ENCODE measurements around the gene NMRK2. TPM values are rescaled to one million over a fixed set of nuclear protein-coding genes. Genes with fewer than 3 reads are reported as not detected.

Gene NMRK2
- total RNA-seq, 1 donor from 2014 or later, result 0.77 TPM

GRCh38 chr19:3899531-3900294 lies 33.2 kb upstream of the NMRK2 start:
- no peak for DNase-seq (ENCODE audit: low spot score)
- Histone ChIP-seq H3K4me1 (no peaks in the 10 kb centered on the region), H3K9me3 (ENCODE audit: low read depth) (peaks cover 4% of the 10 kb centered on the region), H3K27ac (no peak overlapping the region), H3K79me2 (ENCODE audit: low read depth) (no peaks in the 10 kb centered on the region), H2AFZ (replicated peaks) (no peak overlapping the region), H3K4me3 (no peak overlapping the region), H3K36me3 (peaks cover 4% of the 10 kb centered on the region), H3K27me3 (no peaks in the 10 kb centered on the region), H4K20me1 (ENCODE audit: low read depth) (no peaks in the 10 kb centered on the region), H3K9ac (no peak overlapping the region), H3K4me2 (no peak overlapping the region), H3F3A (ENCODE audit: low read depth) (no peaks in the 10 kb centered on the region)
- Mint-ChIP-seq H3K27ac (no peak overlapping the region), H3K36me3 (peaks cover 3% of the 10 kb centered on the region), H3K4me1 (no peaks in the 10 kb centered on the region), H3K27me3 (ENCODE audit: insufficient read depth, low read depth) (peaks cover 3% of the 10 kb centered on the region), H3K9me3 (peaks cover 6% of the 10 kb centered on the region), H3K4me3 (no peak overlapping the region)
- no peak for TF ChIP-seq EZH2phosphoT487 (IDR thresholded peaks at IDR 0.05)
- no peak for TF ChIP-seq EZH2 (IDR thresholded peaks at IDR 0.05)
- TF ChIP-seq, protein P1, sequence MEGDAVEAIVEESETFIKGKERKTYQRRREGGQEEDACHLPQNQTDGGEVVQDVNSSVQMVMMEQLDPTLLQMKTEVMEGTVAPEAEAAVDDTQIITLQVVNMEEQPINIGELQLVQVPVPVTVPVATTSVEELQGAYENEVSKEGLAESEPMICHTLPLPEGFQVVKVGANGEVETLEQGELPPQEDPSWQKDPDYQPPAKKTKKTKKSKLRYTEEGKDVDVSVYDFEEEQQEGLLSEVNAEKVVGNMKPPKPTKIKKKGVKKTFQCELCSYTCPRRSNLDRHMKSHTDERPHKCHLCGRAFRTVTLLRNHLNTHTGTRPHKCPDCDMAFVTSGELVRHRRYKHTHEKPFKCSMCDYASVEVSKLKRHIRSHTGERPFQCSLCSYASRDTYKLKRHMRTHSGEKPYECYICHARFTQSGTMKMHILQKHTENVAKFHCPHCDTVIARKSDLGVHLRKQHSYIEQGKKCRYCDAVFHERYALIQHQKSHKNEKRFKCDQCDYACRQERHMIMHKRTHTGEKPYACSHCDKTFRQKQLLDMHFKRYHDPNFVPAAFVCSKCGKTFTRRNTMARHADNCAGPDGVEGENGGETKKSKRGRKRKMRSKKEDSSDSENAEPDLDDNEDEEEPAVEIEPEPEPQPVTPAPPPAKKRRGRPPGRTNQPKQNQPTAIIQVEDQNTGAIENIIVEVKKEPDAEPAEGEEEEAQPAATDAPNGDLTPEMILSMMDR (IDR thresholded peaks at IDR 0.05), result no peak

- no peak overlapping the region for H3K27ac Mint-ChIP-seq
- Histone ChIP-seq H3K27ac (no peak overlapping the region), H3K9ac (no peak overlapping the region), H2AFZ (replicated peaks) (no peak overlapping the region), H3K4me2 (no peak overlapping the region), H3K79me2 (ENCODE audit: low read depth) (no peaks in the 10 kb centered on the region), H3K36me3 (peaks cover 4% of the 10 kb centered on the region), H3K27me3 (no peaks in the 10 kb centered on the region), H3K4me3 (no peak overlapping the region), H3F3A (ENCODE audit: low read depth) (no peaks in the 10 kb centered on the region), H4K20me1 (ENCODE audit: low read depth) (no peaks in the 10 kb centered on the region), H3K4me1 (no peaks in the 10 kb centered on the region), H3K9me3 (ENCODE audit: low read depth) (peaks cover 4% of the 10 kb centered on the region)
- DNase-seq (ENCODE audit: low spot score), result no peak
- peaks cover 2% of the 10 kb centered on the region for H3K27me3 Mint-ChIP-seq (ENCODE audit: insufficient read depth, low read depth)
- TF ChIP-seq, protein P1 (IDR thresholded peaks at IDR 0.05), result no peak
- TF ChIP-seq EZH2phosphoT487 (IDR thresholded peaks at IDR 0.05) (no peak), EZH2 (IDR thresholded peaks at IDR 0.05) (no peak)
- peaks cover 6% of the 10 kb centered on the region for H3K9me3 Mint-ChIP-seq
- no peaks in the 10 kb centered on the region for H3K4me1 Mint-ChIP-seq
- no peak overlapping the region for H3K4me3 Mint-ChIP-seq
- H3K36me3 Mint-ChIP-seq, result peaks cover 3% of the 10 kb centered on the region
These were observed 30.4 kb upstream of the NMRK2 start for GRCh38 chr19:3902317-3902973.

DNA sequence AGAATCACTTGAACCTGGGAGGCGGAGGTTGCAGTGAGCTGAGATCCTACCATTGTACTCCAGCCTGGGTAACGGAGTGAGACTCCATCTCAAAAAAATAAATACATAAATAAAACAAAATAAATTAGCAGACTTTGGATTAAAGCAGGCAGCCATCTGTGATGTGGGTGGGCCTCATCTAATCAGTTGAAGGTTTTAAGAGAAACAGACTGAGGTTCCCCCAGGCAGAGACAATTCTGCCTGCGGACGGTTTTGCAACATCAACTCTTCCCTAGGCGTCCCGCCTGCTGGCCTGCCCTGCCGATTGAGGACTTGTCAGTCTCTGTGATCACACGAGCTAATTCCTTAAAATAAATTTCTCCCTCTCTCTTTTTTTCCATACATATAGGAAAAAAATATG lies 28.6 kb upstream of the NMRK2 start:
- H3K27me3 Mint-ChIP-seq (ENCODE audit: insufficient read depth, low read depth), result peaks cover 2% of the 10 kb centered on the region
- H3K36me3 ChIP-seq, result no peaks in the 10 kb centered on the region
- H3K27ac Mint-ChIP-seq, result no peak overlapping the region

More for the DNA sequence above, 28.6 kb upstream of the NMRK2 start:
- H3K4me1 ChIP-seq, result no peaks in the 10 kb centered on the region
- Mint-ChIP-seq H3K9me3 (peaks cover 2% of the 10 kb centered on the region), H3K36me3 (no peaks in the 10 kb centered on the region), H3K4me3 (no peak overlapping the region), H3K4me1 (no peaks in the 10 kb centered on the region)
- H3K9me3 ChIP-seq (ENCODE audit: low read depth), result no peaks in the 10 kb centered on the region
- TF ChIP-seq, protein P1 (IDR thresholded peaks at IDR 0.05), result no peak
- TF ChIP-seq EZH2 (IDR thresholded peaks at IDR 0.05) (no peak), EZH2phosphoT487 (IDR thresholded peaks at IDR 0.05) (no peak)
- H3F3A ChIP-seq (ENCODE audit: low read depth), result no peaks in the 10 kb centered on the region
- no peak overlapping the region for H3K4me2 ChIP-seq
- H3K27me3 ChIP-seq, result no peaks in the 10 kb centered on the region
- no peaks in the 10 kb centered on the region for H4K20me1 ChIP-seq (ENCODE audit: low read depth)
- no peak overlapping the region for H3K9ac ChIP-seq
- no peak overlapping the region for H3K27ac ChIP-seq
- no peak overlapping the region for H2AFZ ChIP-seq (replicated peaks)
- no peak overlapping the region for H3K4me3 ChIP-seq
- DNase-seq (ENCODE audit: low spot score), result no peak
- H3K79me2 ChIP-seq (ENCODE audit: low read depth), result no peaks in the 10 kb centered on the region

Data from neural progenitor cell (in vitro differentiated cells).